GM19193 (cell line): ENCODE measurements around the gene JAML.

ENCODE experiments used
- POLR2A ChIP-seq: IDR thresholded peaks from 4 replicates; pipeline ENCODE4 v1.6.1; 2011; ENCODE audit not compliant: insufficient read depth, insufficient read length; ENCODE audit errors: extremely low read depth

JAML gene

DNA sequence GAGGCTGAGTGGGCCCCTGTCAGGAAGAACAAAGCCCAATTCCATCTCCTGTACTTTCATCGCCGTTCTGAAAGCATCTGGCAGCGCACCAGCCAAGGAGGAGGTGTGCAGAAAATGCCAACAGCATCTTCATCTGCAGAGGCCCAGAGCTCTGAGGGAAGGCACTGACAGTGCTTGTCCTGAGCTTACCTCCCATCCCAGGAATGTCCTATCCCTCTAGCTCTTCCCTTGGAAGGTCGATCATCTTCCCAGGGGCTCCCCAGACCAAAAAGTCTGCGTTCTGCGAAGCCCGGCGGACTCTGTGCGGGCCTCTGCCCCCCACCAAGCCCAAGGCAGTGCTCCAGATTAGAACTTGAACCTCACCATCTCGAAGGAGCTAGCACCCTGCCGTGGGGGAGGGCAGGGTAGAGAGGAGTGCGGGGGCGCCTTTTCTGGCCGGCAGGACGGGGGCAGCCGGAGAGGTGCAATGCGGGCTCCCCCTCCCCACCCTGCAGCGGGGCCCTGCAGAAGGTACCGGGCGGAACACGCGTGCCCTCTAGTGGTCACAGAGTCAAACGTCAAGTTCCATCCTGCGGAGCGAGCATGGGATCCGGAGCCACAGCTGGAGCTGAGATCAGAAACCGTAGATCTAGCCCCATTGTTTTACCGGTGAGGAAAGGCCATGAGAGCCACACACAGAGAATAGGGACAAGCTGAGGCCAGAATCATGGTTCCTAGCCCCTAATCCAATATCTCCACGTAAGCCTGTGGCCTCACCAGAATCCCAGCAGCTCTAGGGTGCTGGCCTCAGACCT lies 53.3 kb downstream of the JAML start:
- no peak for TF ChIP-seq POLR2A

DNA sequence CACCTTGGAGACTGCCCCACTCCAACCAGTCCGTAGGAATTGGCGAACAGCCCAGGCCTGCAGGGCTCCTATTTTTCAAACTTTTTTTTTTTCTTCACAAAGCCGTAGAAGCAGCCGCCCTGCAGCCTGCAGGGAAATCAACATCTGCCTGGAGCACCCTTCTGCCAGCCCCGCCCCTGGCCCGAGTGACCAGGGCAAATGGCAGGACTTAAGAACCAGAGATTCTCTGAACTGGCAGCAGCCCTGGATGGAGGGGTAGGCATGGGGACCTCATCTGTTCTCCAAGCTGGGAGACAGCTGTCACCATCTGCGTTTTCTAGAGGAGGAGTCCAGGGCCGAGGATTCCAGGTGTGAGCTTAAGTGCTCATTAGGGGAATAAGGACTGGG lies 53.9 kb downstream of the JAML start:
- TF ChIP-seq POLR2A: no peak

DNA sequence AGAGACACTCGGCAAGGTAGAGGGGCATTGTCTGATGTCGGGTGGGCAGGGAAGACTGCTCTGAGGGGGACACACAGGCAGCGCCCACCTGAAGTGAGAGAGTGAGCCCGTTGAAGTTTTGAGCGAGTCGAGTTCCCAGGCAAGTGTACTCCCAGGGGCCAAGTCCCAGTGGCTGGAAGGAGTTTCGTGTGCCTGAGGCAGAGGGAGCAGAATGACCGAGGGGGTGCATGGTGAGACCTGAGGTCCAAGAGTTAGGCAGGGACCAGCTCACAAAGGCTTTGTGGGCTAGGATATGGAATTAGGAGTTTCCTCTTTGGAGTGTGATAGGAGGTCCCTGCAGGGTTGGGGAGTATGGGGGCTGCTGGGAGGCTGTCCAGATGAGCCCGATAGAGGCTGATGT lies 54.6 kb downstream of the JAML start:
- TF ChIP-seq POLR2A: no peak

DNA sequence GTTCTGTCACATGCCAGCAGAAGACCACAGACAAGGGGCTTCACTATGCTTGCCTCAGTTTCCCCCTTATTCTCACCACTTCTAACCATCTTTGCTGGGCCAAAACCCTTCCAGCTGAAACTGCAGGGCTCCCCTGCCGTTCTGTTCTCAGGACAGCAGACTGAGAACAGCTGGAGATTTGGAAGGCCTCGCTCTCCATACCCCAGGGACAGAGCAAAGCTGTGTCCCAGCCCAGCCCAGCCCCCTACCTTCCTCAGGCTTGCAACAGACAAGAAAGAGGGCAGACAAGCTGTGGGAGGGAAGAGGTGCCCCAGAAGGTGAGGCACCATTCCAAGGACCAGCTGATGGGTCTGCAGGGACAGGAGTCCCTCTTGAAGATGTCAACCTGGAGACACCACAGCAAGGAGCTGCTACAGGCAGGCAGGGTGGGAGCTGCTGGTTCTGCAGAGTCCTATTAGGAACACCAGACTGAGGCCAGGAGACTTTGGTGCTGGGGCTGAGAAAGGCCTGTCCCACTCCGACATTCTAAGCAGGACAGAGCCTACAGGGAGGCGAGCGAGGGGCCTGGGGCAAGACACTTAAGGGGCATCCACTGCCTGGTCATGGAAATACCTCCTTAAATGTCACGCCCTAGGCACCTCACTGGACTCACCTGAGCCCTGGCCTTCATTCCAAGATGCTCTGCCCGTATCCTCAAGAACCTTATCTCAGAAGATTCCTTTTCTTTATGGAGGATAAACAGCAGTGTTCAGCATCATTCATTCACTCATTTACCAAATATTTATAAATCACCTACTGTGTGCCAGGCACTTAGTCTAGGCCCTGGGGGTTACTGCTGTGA lies 55.3 kb downstream of the JAML start:
- no peak for TF ChIP-seq POLR2A

DNA sequence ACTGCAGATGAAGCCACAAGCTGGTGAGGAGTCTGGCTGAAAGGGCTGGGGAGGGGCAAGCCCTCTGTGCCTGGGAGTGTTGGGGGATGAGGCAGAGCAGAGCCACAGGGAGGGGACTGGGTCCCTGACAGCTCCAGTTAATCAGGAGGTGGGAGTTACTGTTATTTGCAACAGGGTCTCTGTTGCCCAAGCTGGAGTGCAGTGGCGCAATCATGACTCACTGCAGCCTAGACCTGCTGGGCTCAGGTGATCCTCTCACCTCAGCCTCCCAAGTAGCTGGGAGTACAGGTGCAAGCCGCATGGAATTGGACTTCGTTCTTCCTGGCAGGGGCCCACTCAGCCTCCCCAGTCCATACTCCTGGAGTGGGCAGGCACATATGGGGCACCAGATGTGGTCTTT lies 56.1 kb downstream of the JAML start:
- no peak for TF ChIP-seq POLR2A

DNA sequence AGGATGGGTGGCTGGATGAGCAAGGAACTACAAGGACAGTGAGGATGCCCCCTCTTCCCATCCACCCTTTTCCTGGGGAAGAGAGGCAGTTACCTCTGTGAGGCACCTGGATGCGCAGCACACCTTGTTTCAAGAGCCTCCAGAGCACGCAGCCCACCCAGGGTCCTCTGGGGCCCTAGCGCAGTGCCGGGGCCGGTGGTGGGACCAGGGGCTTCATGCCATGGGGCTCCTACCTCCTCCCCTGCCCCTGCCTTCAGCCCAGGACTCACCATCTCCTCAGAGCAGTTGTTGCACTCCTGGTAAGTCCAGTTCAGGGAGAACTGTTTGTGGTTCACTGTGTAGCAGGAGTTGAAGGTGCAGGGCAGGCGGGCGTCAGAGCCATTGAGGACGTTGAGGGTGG lies 56.5 kb downstream of the JAML start:
- TF ChIP-seq POLR2A: no peak

DNA sequence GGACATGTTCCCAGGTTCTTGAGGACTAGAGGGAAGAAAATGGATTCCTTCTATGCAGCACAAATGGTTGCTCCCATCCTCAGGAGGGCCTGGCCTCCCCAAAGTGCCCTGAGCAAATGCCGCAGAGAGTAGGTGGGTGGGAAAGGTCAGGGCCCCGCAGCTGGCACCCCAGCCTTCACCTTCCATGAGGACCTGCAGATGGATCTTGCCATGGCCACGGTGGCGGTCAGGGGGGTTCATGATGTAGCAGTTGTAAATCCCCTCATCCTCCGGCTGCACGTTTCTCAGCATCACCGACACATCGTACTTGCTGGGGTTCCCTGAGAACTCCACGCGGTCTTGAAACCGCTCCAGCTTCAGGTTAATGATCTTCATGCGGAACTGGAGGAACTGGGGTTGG lies 56.9 kb downstream of the JAML start:
- no peak for TF ChIP-seq POLR2A

DNA sequence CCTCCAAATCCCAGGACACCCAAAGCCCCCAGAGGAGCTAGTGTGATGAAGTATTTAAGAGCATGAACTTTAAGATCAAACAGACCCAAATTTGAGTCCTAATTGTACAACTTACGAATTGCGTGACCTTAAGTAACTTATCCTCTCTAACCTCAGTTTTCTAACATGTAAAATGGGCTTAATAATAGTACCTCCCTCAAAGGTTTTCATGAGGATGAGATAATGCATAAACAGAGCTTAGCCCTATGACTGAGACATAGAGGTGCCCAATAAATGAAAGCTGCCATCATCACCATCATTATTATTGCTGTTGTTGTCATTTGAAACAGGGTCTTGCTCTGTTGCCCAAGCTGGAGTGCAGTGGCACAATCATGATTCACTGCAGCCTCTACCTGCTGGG lies 57.6 kb downstream of the JAML start:
- TF ChIP-seq POLR2A: no peak

DNA sequence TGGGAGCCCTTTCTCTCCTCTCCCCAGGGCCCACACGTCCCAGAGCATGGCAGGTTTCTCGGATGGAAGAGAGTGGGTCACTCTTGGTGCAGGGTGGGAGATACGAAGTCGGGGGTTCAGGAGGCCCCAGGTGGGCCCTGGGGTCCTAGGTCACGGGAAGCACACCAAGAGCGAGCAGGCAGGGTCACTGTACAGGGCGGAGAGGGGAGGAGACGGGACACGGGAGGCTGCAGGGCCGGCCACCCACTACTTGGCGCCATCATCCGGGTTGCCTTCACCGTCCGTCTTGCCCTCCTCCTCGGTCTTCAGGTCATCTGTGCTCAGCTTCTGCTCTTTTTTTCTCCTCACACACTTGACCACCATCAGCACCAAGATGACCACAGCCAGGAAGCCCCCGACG lies 58.2 kb downstream of the JAML start:
- TF ChIP-seq POLR2A: no peak

DNA sequence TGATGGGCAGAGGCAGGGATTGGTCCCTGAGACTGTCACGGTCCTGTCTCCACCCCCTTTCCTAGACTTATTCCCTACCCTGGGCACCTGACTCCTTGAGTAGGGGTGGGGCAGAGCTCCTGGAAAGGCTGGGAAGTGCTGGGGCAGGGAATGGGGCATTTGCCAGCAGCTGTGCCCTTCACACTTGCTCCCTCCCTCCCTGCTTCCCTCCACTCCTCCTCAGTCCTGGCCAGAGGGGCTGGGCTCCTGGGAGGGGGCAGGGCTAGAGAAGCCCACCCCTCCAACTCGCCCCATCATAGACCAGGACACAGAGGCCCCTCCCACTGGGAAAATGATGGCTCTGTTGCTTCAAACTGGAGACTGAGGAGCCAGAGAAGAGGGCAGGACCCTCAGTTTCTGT lies 59.9 kb downstream of the JAML start:
- no peak for TF ChIP-seq POLR2A

DNA sequence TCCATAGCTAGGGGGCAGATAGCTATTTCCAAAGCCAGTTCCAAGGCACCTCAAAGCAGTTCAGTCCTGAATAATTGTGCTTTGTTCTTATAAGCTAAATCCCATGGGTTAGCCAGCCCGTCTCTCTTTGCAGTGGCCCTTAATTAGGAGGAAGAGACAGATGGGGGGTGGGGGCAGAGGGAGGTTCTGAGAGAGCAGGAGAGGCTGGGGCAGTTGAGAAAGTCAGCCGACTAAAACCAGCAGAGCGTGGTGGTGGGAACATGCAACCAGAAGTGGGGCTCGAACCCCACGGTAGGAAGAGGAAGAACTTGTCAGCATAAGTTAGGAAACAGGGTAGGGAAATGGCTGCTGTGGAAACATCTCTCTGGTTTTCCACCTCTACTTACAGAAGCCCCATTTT lies 61.3 kb downstream of the JAML start:
- TF ChIP-seq POLR2A: no peak

DNA sequence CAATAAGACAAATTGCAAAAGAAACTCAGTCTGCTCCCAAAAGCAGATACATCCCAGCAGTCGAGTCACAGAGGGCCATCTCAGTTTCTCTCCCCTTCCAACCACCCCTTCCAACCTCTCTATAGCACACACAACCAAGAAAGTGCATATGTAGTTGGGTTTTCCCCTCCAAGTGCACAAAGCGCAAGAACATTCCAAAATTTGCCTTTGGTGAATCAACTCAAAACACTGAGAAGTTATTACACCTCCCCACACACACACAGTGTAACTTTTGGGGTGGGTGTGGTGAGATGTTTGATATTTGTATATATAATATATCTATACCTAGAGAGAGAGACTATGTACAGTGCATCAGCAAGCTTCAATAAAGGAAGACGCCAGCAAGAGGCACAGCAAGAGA lies 62.0 kb downstream of the JAML start:
- no peak for TF ChIP-seq POLR2A

DNA sequence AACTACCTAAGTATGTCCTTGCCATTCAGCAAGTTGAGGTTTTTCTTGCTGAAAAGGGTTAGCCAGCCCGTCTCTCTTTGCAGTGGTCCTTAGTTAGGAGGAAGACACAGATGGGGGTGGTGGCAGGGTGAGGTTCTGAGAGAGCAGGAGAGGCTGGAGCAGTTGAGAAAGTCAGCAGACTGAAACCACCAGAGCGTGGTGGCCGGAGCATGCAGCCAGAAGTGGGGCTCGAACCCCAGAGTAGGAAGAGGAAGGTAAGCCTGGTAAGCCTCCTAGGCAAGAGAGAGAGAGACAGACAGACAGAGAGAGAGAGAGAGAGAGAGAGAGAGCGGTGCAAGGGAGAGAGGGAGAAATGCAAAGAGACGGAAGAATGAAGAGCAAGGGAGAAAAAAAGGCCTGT lies 63.0 kb downstream of the JAML start:
- no peak for TF ChIP-seq POLR2A

DNA sequence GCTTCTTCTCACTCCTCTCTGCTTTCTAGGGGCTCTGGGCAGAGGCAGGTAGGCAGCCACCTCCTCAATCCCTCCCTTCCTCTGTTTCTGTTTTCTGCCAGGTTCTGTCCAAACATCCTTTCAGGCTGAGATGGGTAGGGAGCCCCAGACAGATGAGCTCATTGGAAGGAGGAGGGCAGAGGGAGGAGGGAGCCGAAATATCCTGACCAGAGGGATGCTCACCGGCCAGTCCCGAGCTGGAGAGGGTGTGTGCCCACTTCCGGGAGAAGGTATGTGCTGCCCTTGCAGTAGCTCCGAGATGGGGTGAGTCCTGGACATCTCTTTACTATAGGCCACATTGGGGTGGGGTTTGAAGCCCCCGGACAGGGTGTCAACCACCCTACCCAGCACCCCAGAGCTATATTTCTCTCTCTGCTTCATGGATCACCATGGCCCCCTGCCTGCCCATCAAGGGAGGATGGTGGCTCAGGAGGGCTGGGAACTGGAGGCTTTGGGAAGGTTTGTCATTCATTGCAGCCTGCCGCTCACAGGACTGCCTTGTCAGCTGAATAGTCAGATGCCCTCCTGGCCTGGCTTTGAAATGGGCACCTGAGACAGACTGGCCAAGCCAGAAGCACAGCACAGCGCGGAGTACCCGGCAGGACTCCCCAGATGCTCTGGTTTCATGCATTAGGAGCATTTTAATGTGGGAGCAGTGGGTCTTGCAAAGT lies 67.5 kb downstream of the JAML start:
- TF ChIP-seq POLR2A: no peak

DNA sequence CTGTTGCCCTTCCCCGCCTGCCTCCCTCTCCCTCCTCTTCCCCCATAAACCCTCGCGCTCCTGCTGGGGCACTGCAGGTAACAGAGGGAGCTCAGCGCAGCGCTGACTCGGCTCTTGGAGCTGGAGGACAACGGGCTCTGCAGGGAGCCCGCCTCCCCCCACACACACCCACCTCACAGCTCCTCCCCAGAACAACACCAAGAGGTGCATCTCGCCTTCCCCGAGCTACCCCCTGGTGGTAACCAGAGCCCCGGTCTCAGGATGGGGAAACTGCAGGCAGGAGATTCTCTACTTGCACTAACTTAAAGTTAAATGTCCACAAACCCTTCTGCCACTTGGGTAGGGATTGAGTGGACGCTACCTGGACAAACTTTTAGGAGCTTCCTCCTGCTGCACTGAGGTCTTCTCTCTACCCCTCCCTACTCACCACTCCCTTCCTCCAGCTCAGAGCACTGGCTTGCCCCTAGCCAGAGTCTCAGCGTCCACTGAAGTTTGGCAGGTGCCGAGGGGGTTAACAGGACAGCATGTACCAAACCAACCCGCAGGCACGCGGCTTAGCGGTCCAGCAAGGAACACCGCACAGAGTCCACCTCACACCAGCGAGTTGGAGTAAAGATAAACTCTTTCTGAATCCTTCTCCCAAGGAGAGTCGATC lies 68.2 kb downstream of the JAML start:
- no peak for TF ChIP-seq POLR2A

DNA sequence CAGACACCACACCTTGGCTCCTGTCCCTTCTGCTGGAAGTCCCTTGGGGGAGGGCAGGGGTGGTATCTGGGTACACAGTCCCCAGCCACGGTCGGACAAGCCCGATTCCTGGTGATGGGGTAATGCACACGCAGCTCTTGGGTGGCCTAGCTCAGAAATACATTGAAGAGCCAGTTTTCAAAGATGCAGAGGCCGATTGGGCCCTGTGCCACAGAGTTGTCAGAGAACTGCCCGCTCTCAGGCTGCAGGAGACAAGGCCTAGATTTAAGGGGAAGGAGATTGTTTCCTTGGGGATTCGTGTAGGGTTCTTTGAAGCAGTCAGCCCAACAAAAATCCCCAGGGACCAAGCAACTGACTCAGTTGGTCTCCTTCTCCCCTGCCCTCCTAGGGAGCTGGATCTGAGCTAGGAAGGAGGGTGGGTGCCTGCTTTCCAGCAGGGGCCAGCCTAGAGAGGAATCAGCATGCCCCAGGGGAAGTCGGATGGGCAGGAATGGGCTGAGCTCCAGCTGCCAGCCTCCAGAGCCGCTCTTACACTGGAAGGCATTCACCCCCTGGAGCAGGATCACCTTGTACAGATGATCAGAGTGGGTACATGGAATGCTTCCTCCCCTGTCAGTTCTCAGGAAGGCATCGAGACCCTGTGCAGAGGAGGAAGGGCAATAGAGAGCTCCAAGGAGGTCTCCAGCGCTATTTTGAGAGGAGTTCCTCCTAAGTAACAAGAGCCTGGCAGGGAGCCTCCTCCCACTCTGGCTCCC lies 68.9 kb downstream of the JAML start:
- no peak for TF ChIP-seq POLR2A
